ENCODE data around the gene DCTN3.

The DCTN3 gene

DNA sequence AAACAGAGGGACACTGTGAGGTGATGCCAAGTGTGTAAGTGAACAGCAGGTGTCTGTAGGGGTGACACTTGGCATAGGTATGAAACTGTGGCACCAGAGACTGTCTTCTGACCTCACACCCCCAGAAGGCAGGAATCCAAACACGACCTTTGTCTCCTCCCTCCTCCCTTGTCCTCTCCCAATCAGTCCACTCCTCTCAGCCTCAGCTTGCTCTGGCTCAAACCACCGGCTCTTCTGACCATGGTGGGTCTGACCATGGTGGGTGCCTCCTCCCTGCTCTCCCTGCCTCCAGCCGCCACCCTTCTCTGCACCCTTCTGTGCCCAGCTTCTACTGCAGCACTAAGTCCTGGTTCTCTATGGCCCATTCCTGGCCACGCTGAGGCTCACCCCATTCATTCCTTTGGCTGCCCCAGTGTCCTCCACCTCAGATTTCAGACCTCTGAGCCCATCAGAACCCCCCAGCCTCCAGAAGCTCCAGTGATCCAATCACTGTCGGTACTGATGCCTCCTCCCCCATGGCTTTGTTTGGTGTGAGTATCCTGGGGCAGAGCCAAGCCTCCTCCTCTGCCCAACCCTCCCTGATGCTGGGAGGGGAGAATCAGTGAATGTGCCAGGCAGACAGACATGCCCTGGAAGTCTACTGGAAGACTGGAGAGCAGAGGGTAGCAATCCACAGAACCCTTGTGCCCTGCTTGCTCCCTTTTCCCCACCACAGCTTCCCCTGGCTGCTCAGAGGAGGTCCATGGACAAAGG, 10.3 kb upstream of the DCTN3 start:
- FAIRE-seq (no peak), DNase-seq (ENCODE audit: insufficient read length) (no peak)
- TF ChIP-seq TAF1 (IDR thresholded peaks at IDR 0.05; ENCODE audit: borderline replicate concordance, low read depth, low read length) (no peak), POLR2A (IDR thresholded peaks at IDR 0.05; ENCODE audit: low read depth, low read length) (no peak), POLR2AphosphoS5 (IDR thresholded peaks at IDR 0.05; ENCODE audit: low read depth, low read length) (no peak)

GRCh38 chr9:34629491-34629808, 9.2 kb upstream of the DCTN3 start:
- TF ChIP-seq POLR2A (IDR thresholded peaks at IDR 0.05; ENCODE audit: low read depth, low read length) (no peak), TAF1 (IDR thresholded peaks at IDR 0.05; ENCODE audit: borderline replicate concordance, low read depth, low read length) (no peak), POLR2AphosphoS5 (IDR thresholded peaks at IDR 0.05; ENCODE audit: low read depth, low read length) (no peak)
- FAIRE-seq (no peak), DNase-seq (ENCODE audit: insufficient read length) (no peak)

GRCh38 chr9:34628656-34629490, 8.6 kb upstream of the DCTN3 start, which contains the start of gene ARID3C:
ARID3C (minus strand) TSS chr9:34629066; CDS start chr9:34628014, 1,052 bp downstream.
- FAIRE-seq (peak; percentile 21), DNase-seq (ENCODE audit: insufficient read length) (no peak)
- no peak for TF ChIP-seq TAF1 (IDR thresholded peaks at IDR 0.05; ENCODE audit: borderline replicate concordance, low read depth, low read length)
- no peak for TF ChIP-seq POLR2A (IDR thresholded peaks at IDR 0.05; ENCODE audit: low read depth, low read length)
- no peak for TF ChIP-seq POLR2AphosphoS5 (IDR thresholded peaks at IDR 0.05; ENCODE audit: low read depth, low read length)

- FAIRE-seq (no peak), DNase-seq (ENCODE audit: insufficient read length) (no peak)
- TF ChIP-seq POLR2A (IDR thresholded peaks at IDR 0.05; ENCODE audit: low read depth, low read length): no peak
- no peak for TF ChIP-seq TAF1 (IDR thresholded peaks at IDR 0.05; ENCODE audit: borderline replicate concordance, low read depth, low read length)
- no peak for TF ChIP-seq POLR2AphosphoS5 (IDR thresholded peaks at IDR 0.05; ENCODE audit: low read depth, low read length)
These were observed 7.7 kb upstream of the DCTN3 start for GRCh38 chr9:34627716-34628655.

GRCh38 chr9:34625186-34625486, 4.8 kb upstream of the DCTN3 start:
- TF ChIP-seq POLR2AphosphoS5 (IDR thresholded peaks at IDR 0.05; ENCODE audit: low read depth, low read length) (no peak), POLR2A (IDR thresholded peaks at IDR 0.05; ENCODE audit: low read depth, low read length) (no peak), TAF1 (IDR thresholded peaks at IDR 0.05; ENCODE audit: borderline replicate concordance, low read depth, low read length) (no peak)
- FAIRE-seq (no peak), DNase-seq (ENCODE audit: insufficient read length) (no peak)

DNA sequence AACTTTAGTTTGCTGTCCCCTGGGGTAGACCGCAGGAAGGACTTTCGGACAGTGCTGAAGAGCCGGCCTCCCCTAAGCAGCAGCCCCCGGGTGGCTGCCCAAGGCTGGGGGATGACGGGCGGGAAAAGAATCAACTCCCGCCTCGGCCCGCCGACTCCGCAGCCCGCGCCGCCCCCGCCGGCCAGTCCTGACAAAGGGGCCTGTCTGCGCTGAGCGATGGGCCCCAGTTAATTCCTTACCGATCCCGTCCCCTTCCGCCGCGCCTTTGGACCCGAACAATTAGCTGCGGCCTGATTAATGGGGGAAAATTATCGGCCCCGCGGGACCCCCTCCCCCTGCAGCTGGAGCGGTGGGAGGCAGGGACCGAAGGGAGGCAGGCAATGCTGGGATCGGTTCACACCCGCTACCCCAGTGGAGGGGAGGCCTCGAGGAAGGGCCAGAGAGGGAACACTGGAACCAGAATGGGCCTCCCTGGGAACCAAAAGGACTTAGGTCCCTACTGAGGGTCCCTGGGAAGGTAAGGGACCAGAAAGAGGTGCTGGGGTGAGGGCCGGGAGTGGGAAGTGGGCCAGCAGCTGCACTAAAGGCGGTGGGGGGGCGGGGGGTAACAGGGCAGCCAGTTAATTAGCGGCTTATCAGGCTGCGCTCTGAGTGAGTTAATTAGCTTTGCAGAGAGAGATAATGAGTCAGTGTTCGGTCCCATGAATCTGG, 4.3 kb upstream of the DCTN3 start:
- DNase-seq (ENCODE audit: insufficient read length) (no peak), FAIRE-seq (no peak)
- no peak for TF ChIP-seq TAF1 (IDR thresholded peaks at IDR 0.05; ENCODE audit: borderline replicate concordance, low read depth, low read length)
- no peak for TF ChIP-seq POLR2AphosphoS5 (IDR thresholded peaks at IDR 0.05; ENCODE audit: low read depth, low read length)
- TF ChIP-seq POLR2A (IDR thresholded peaks at IDR 0.05; ENCODE audit: low read depth, low read length): no peak

DNA sequence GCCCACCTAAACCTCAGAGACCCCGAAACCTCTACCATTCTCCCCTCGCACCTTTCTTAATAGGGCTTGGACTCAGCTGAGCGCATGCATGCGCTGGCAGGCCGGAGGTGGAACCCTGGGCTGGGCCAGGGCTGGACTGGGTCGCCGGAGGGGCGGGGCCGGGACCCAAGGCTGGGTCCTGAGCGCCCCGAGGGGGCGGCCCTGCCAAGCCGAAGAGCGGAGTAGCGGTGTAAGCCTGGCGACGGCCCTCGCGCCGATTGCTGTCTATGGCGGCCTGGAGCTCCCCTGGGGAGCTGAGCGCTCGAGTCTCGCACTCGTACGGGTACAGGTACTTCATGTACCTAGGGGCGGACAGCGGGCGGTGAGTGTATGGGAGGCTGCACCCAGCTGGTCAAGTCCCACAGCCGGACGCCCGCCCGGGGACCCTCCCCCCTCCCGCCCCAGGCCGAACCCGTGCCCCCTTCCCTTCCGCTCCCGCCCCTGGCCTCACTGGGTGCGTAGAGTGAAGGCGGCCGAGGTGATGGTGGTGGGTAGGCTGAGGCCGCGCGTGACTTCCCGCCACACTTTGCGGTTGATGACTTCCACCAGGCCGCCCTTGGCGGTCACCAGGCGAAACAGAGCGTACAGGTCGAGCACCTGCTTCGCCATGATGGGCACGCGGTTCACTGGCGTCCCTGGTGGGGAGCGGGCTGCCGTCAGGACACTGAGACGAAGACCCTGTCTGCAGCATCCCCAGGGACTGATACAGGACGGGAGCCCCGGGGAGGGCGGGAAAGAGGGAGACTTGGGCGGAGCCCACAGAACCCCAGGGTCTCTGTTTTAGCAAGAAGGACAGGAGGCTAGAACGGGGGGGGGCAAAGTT, 3.3 kb upstream of the DCTN3 start:
- DNase-seq (ENCODE audit: insufficient read length): no peak
- FAIRE-seq: no peak
- no peak for TF ChIP-seq TAF1 (IDR thresholded peaks at IDR 0.05; ENCODE audit: borderline replicate concordance, low read depth, low read length)
- TF ChIP-seq POLR2AphosphoS5 (IDR thresholded peaks at IDR 0.05; ENCODE audit: low read depth, low read length): no peak
- no peak for TF ChIP-seq POLR2A (IDR thresholded peaks at IDR 0.05; ENCODE audit: low read depth, low read length)

DNA sequence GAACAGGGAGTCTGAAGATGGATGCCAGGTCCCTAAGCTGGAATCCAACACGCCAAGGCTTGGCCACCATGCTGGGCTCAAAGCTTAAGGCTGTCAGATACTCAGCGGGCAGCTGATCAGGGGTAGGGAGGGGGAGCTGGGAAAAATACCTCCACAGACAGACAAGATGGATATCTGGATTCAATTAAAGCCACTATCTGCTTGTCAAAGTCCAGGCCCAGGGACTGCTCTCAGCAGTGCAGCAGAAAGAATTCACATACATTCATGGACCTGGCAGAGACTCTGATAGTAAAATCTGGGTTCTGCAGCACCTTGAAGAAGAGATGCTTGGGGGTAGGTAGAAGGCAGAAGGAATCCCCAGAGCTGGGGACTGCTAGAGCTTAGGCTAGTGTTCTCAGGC, 5.2 kb downstream of the DCTN3 start:
- FAIRE-seq (no peak), DNase-seq (ENCODE audit: insufficient read length) (no peak)
- TF ChIP-seq POLR2A (IDR thresholded peaks at IDR 0.05; ENCODE audit: low read depth, low read length) (no peak), POLR2AphosphoS5 (IDR thresholded peaks at IDR 0.05; ENCODE audit: low read depth, low read length) (no peak), TAF1 (IDR thresholded peaks at IDR 0.05; ENCODE audit: borderline replicate concordance, low read depth, low read length) (no peak)

DNA sequence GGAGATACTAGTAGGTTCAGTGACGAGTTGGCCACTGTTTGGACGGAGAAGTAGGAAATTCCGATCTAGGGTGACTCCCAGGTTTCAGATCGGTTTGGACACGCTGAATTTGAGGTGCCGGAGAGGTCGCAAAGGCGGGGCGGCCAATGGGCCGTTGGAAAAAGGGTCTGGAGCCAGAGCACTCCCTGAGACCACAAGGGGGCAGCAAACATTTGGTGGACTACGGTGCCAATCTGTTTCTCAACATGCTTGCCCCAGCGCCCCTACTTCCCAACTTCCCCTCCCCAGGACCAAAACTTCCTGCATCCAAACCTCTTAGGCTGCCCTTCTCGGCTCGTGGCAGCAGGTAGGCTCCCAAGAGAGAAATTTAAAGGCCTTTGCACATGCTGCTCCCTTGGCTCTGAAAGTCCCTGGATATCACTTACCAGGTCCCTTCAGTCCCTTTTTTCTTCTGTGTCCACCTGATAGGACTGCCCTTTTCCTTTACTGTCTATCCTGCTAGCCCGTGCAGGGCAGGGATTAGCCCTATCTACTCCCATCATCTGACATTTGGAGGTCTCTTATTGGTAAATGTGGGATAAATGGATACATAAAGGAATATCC, 7.4 kb downstream of the DCTN3 start:
- FAIRE-seq: peak; percentile 89
- no peak for TF ChIP-seq TAF1 (IDR thresholded peaks at IDR 0.05; ENCODE audit: borderline replicate concordance, low read depth, low read length)
- no peak for TF ChIP-seq POLR2A (IDR thresholded peaks at IDR 0.05; ENCODE audit: low read depth, low read length)
- TF ChIP-seq POLR2AphosphoS5 (IDR thresholded peaks at IDR 0.05; ENCODE audit: low read depth, low read length): no peak
- DNase-seq (ENCODE audit: insufficient read length): no peak

Measured in GM12892 (cell line).